Aorta (tissue), 5 donors: ENCODE results near the gene KRTAP4-11. TPM values are rescaled to one million over a fixed set of nuclear protein-coding genes. Genes with fewer than 3 reads are reported as not detected.
"Not testable (repeated sequence)": the region's sequence is repeated elsewhere in the genome, so short reads cannot be mapped to it uniquely, and the experiment has no call there.

Source experiments
- ATAC-seq: fragments of 200-7000 bp; cut with Tn5 transposase; one replicate; pipeline ENCODE4 v1.9.1; 2022; ENCODE audit warnings: moderate library complexity; ENCODE audit not compliant: low FRiP score
- DNase-seq, 2 donors: peaks; one replicate each; pipeline ENCODE4 v3.0.0-alpha.2; 2020
- H3K27ac ChIP-seq, 2 donors: one replicate each; pipeline ENCODE4 v1.5.1; 2013; ENCODE audit warnings: low read length in 2 of 2, mild to moderate bottlenecking in 2 of 2, moderate library complexity in 2 of 2, control low read depth in 1 of 2, inconsistent platforms in 1 of 2, low read depth in 1 of 2
- H3K27me3 ChIP-seq, 2 donors: one replicate each; pipeline ENCODE4 v1.6.1; 2013; ENCODE audit warnings: control low read depth in 1 of 2, low read length in 1 of 2, mild to moderate bottlenecking in 1 of 2, moderate library complexity in 1 of 2; ENCODE audit not compliant: insufficient read depth in 2 of 2, control insufficient read depth in 1 of 2
- H3K36me3 ChIP-seq, 2 donors: one replicate each; pipeline ENCODE4 v1.6.1; 2013; ENCODE audit warnings: control low read depth in 1 of 2, low read length in 1 of 2, mild to moderate bottlenecking in 1 of 2; ENCODE audit not compliant: insufficient read depth in 2 of 2, control insufficient read depth in 1 of 2
- H3K4me1 ChIP-seq, 2 donors: one replicate each; pipeline ENCODE4 v1.6.1; 2013; ENCODE audit warnings: low read length in 2 of 2, control low read depth in 1 of 2, mild to moderate bottlenecking in 1 of 2, moderate library complexity in 1 of 2; ENCODE audit not compliant: insufficient read depth in 2 of 2, control insufficient read depth in 1 of 2
- H3K4me3 ChIP-seq, 2 donors: one replicate each; pipeline ENCODE4 v1.5.1; 2013; ENCODE audit warnings: low read length in 2 of 2, control low read depth in 1 of 2, mild to moderate bottlenecking in 1 of 2
- H3K9me3 ChIP-seq: one replicate; pipeline ENCODE4 v1.6.1; 2013; ENCODE audit warnings: mild to moderate bottlenecking, low read length; ENCODE audit not compliant: control insufficient read depth
- WGBS, 2 donors: extraction: QIAGEN DNeasy Blood & Tissue Kit; methylation state at CpG; one replicate each; pipeline ENCODE4 v1.1.7; 2013; 5-methylcytosine and 5-hydroxymethylcytosine counted together
- intact Hi-C, 2 donors: fragments of 100-400 bp; cut with DNase I; formaldehyde crosslinking; loops; one replicate each; pipeline versions ENCODE4 v1.14.2 to v1.15.0; 2022
- polyA plus RNA-seq, 2 donors: library from polyadenylated mRNA; stranded (reverse); fragments of 200-250 nt; gene quantifications; one replicate each; pipeline ENCODE4 v1.2.3, GENCODE V29; 2013
- total RNA-seq, 2 donors: library from RNA; stranded (reverse); fragmentation: NEBNext Ultra II Directional; extraction: Animal tissue kit (Norgen Biotek cat#: 25700); gene quantifications; one replicate each; pipeline ENCODE4 v1.2.1, GENCODE V29; 2021
- donor health status: healthy with polysubstance abuse.
- donor health status: Bipolar disorder and iron deficiency.
- donor health status: DM: no; HTN: no; CAD: no.
- donor health status: DM: no; HTN: no; CAD: no.
- donor health status: DM: yes; HTN: yes; CAD: no.

The KRTAP4-11 gene
- total and polyA plus RNA-seq, 4 donors = not detected

DNA sequence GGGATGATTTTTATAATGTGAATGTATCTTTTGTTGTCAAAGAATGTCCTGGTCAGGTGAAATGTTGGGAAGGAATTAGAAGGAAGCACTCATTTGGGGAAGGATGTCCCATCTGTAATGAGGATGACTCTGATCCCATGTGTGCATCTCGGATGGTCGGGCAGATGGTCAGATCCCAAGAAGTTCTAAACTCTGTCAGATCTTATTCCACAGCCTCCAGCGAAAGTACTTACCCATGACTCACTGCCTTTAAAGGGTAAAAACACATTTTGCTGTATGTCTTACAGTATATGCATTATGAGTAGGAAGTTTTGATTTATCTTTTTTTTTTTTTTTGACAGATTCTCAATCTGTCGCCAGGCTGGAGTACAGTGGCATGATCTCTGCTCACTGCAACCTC is 548 bp upstream of the KRTAP4-11 start:
- Histone ChIP-seq H3K27ac (no peak overlapping the region), H3K4me1 (no peaks in the 10 kb centered on the region), H3K9me3 (no peaks in the 10 kb centered on the region), H3K27me3 (no peaks in the 10 kb centered on the region), H3K36me3 (no peaks in the 10 kb centered on the region), H3K4me3 (no peak overlapping the region)
- DNase-seq = no peak
- ATAC-seq = no peak
- WGBS, 2 donors = 83% methylated on average over 4 of the region's 4 CpGs
- intact Hi-C loops = no loop called here

GRCh38 chr17:41116297-41116696 is 1.9 kb downstream of the KRTAP4-11 start:
- H3K4me3 ChIP-seq = no peak overlapping the region
- WGBS, 2 donors = 34 to 54% methylated on average over 5 of the region's 5 CpGs
- H3K36me3 ChIP-seq = no peaks in the 10 kb centered on the region
- intact Hi-C loops = no loop called here
- H3K4me1 ChIP-seq = no peaks in the 10 kb centered on the region
- no peaks in the 10 kb centered on the region for H3K27me3 ChIP-seq
- H3K9me3 ChIP-seq = no peaks in the 10 kb centered on the region
- ATAC-seq (no peak), DNase-seq (no peak)
- no peak overlapping the region for H3K27ac ChIP-seq

DNA sequence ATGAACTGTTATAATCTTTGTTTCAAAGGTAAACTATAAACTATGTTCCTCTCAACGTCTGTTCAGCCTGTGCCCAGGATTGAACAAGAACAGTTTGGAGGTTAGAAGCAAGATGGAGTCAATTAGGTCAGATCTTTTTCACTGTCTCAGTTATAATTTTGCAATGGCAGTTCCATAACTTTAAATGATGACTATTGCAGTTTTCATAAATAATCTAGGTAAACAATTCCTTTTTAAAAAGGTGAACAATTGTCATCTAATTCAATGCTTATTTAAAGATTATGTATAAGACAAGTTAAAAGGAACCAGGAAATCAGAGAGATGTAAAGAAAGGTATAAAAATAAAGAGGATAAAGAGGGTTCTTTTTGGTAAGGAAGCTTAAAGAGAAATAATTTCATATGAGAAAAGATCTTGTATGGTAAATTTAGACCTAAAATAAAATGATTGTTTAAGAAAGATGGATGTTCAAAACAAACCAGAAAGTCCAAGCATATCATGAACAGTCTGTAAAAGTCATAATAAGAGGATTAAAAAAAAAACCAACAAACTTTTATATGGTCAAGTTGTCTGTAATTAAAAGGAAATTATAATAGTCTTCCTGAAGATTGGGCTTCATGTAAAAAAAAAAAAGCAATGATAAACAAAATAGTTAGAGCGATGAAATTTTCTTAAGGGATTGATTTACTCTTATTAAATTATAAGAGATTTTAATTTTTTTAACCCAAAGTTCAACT is 6.9 kb downstream of the KRTAP4-11 start:
- ATAC-seq = no peak
- intact Hi-C loops = no loop called here
- Histone ChIP-seq H3K4me1 (no peaks in the 10 kb centered on the region), H3K27ac (no peak overlapping the region), H3K36me3 (no peaks in the 10 kb centered on the region), H3K9me3 (peaks cover 1% of the 10 kb centered on the region), H3K4me3 (no peak overlapping the region), H3K27me3 (no peaks in the 10 kb centered on the region)
- DNase-seq = no peak
- 71 to 76% methylated on average over 2 of the region's 2 CpGs for WGBS, 2 donors

DNA sequence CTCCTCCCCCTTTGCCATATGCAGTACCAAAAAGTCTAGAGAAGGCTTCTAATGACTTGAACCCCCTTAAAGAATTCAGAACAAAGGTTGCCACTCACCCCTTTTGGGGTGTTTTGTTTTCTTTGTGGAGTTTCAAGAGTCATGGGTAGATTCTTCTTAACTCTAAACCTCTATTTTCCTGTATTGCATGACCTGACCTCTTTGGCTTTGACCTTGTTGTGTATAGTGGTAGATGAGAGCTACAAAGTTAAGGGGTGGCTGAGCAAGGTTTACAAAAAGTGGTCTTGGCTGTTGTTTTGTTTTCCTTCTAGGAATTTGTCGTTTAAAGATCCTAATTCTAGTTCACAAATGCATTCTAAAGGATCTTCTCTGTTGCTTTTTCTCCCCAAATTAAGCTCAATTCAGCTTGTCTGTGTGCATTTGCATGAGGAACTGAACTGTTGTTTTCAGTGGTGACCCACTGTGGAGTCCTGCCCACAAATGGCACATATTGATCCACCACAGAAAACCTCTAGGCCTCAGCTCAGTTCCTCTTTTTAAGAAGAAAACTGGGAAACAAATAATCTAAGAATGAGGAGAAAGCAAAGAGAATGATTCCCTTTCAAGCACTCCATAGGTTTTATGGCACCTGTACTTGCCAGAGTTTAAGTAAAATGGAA is 9.3 kb downstream of the KRTAP4-11 start:
- ATAC-seq, H3K27ac ChIP-seq, H3K9me3 ChIP-seq, intact Hi-C loops, H3K4me1 ChIP-seq, H3K27me3 ChIP-seq, H3K36me3 ChIP-seq, H3K4me3 ChIP-seq, DNase-seq: not testable (repeated sequence)
- WGBS, 2 donors = 0 to 17% methylated on average over 1 of the region's 1 CpG

DNA sequence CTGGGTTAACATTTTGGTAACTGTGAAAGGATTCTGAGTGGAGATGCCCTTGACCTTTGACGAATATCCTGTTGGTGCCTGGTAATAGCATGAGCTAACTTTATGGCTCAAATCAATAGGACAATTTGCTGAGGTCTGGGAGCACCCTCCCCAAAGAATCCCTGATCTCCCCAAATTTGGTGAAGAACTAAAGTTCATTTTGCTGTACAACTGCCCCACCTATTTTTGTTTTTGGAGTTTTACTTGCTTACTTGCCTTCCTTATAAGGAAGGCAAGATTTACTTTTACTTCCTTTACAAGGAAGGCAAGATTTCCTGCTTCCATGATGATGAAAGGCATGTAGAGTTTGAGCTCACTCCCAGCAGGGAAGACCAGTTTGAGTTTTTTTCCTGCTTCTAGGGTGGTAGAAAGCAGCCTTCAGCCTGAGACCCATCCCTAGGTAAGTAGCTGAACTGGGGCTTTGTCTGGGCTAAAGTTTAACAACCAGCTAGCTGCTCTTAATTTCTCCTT is 10.2 kb downstream of the KRTAP4-11 start:
- no peak overlapping the region for H3K4me3 ChIP-seq
- H3K27ac ChIP-seq = no peak overlapping the region
- 63 to 69% methylated on average over 1 of the region's 1 CpG for WGBS, 2 donors
- DNase-seq (no peak), ATAC-seq (no peak)
- H3K4me1 ChIP-seq = no peaks in the 10 kb centered on the region
- no peaks in the 10 kb centered on the region for H3K27me3 ChIP-seq
- intact Hi-C loops = no loop called here
- H3K36me3 ChIP-seq = no peaks in the 10 kb centered on the region
- peaks cover 1% of the 10 kb centered on the region for H3K9me3 ChIP-seq

DNA sequence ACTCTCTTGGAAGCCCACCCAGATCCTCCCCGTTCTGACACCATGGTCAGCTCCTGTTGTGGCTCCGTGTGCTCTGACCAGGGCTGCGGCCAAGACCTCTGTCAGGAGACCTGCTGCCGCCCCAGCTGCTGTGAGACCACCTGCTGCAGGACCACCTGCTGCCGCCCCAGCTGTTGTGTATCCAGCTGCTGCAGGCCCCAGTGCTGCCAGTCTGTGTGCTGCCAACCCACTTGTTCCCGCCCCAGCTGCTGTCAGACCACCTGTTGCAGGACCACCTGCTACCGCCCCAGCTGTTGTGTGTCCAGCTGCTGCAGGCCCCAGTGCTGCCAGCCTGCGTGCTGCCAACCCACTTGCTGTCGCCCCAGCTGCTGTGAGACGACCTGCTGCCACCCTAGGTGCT is 12.8 kb downstream of the KRTAP4-11 start, which contains the start of gene KRTAP4-9:
Gene KRTAP4-9 (plus strand): TSS at position 43 of the 400 bp plus-strand sequence. CDS start 0 bp downstream, at position 43.
- 49 to 64% methylated on average over 8 to 10 of the region's 10 CpGs for WGBS, 2 donors
- ATAC-seq, H3K27ac ChIP-seq, H3K4me1 ChIP-seq, DNase-seq, H3K36me3 ChIP-seq, H3K9me3 ChIP-seq, intact Hi-C loops, H3K4me3 ChIP-seq, H3K27me3 ChIP-seq: not testable (repeated sequence)

DNA sequence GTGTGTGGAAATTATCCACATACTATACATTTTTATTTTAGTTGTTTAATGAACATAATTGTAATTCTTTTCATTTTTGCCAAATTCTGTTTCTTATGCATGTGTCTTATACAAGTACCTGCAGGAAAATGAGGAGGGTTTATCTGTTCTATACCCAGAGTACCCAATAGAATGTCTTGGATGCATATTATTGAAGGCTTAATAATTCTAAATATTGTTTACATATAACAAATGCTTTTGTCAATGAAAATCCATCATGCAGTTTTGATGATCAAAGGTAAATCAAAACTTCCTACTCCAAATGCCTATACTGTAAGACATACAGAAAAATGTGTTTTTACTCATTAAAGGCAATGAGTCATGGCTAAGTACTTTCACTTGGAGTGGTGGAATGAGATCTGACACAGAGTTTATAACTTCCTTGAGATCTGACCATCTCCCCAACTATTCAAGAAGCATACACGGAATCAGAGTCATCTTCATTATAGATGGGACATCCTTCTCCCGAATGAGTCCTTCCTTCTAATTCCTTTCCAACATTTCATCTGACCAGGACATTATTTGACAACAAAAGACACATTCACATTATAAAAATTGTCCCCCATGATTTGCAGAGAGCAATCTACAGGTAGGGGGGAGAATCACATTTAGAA is 13.7 kb downstream of the KRTAP4-11 start:
- H3K27me3 ChIP-seq, H3K27ac ChIP-seq, H3K4me3 ChIP-seq, H3K36me3 ChIP-seq, DNase-seq, intact Hi-C loops, H3K4me1 ChIP-seq, H3K9me3 ChIP-seq, ATAC-seq: not testable (repeated sequence)
- WGBS, 2 donors = 59 to 69% methylated on average over 2 of the region's 2 CpGs

DNA sequence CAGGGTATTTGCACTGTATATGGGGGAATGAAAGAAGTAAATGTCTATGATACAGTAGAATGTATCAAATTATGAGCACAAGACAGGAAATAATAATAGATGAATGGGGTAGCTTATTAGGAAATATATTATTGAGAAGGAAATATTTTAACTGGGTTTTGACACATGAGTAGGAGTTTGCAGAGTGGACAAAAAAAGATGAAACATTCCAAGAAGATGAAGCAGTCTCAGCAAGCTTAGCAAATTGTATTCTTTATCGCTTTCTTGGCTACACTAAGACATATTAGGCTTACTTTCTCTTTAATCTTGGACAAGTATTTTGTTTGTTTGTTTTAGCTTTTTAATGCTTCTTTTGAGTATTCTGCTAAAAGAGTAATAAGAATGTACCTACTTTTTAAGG is 14.3 kb downstream of the KRTAP4-11 start:
- no peaks in the 10 kb centered on the region for H3K27me3 ChIP-seq
- ATAC-seq (no peak), DNase-seq (no peak)
- H3K4me1 ChIP-seq = no peaks in the 10 kb centered on the region
- peaks cover 3% of the 10 kb centered on the region for H3K9me3 ChIP-seq
- no peaks in the 10 kb centered on the region for H3K36me3 ChIP-seq
- intact Hi-C loops = no loop called here
- no peak overlapping the region for H3K4me3 ChIP-seq
- WGBS, 2 donors = 87 to 88% methylated on average over 1 of the region's 1 CpG
- no peak overlapping the region for H3K27ac ChIP-seq
